Ovary (tissue), 3 donors: ENCODE measurements around the gene KANK2.

Experiments
- CTCF ChIP-seq, 3 donors: fragments of 450-650 bp in 2 of 3; fragments of 200-600 bp in 1 of 3; IDR thresholded peaks; one replicate each; pipeline versions ENCODE4 v1.5.1 to v1.8.0; 2016 to 2022; ENCODE audit warnings: antibody characterized with exemption in 3 of 3, mild to moderate bottlenecking in 1 of 3
- EP300 ChIP-seq: sonication (generic); formaldehyde crosslinking; IDR thresholded peaks from one replicate; pipeline ENCODE4 v1.6.1; 2017; ENCODE audit warnings: antibody characterized with exemption
- POLR2A ChIP-seq: fragments of 450-650 bp; IDR thresholded peaks from one replicate; pipeline ENCODE4 v1.6.1; 2017; ENCODE audit warnings: antibody characterized with exemption, mild to moderate bottlenecking, moderate library complexity
- donor health status: DM: no; HTN: no; CAD: no.

GRCh38 chr19:11221082-11221598 lies 23.8 kb upstream of the KANK2 start:
- TF ChIP-seq CTCF (IDR thresholded peaks at IDR 0.05) = no peak
- TF ChIP-seq POLR2A = no peak
- no peak for TF ChIP-seq EP300
